GM18868 (cell line): ENCODE measurements around the gene C2orf80.
"Not testable (repeated sequence)": the region's sequence is repeated elsewhere in the genome, so short reads cannot be mapped to it uniquely, and the experiment has no call there.

ENCODE experiments used
- ATAC-seq: cut with Tn5 transposase; IDR thresholded peaks from one replicate; pipeline ENCODE4 v1.9.1; 2021; ENCODE audit warnings: mild to moderate bottlenecking, moderate library complexity; ENCODE audit not compliant: unreplicated experiment

Gene C2orf80

GRCh38 chr2:208179028-208179609 is 10.7 kb downstream of the C2orf80 start:
- no peak for ATAC-seq

- no peak for ATAC-seq
Observed at GRCh38 chr2:208175840-208176153, 14.0 kb downstream of the C2orf80 start.

GRCh38 chr2:208175069-208175839 is 14.6 kb downstream of the C2orf80 start:
- ATAC-seq, result peak; percentile 100

- ATAC-seq, result no peak
Observed at GRCh38 chr2:208174144-208174543, 15.7 kb downstream of the C2orf80 start.

GRCh38 chr2:208172125-208172524 is 17.7 kb downstream of the C2orf80 start:
- ATAC-seq, result no peak

GRCh38 chr2:208164951-208165755 is 24.7 kb downstream of the C2orf80 start:
- ATAC-seq, result no peak

- ATAC-seq, result no peak
Observed at GRCh38 chr2:208163489-208163888, 26.3 kb downstream of the C2orf80 start, which contains the start of gene CRYGA. TSS of gene CRYGA (minus strand) at chr2:208163589. CDS start at chr2:208163556, 33 bp downstream.

GRCh38 chr2:208156439-208156838 is 33.4 kb downstream of the C2orf80 start:
- no peak for ATAC-seq

GRCh38 chr2:208153156-208153555 is 36.7 kb downstream of the C2orf80 start:
- no peak for ATAC-seq

GRCh38 chr2:208150956-208151355 is 38.9 kb downstream of the C2orf80 start:
- no peak for ATAC-seq

- no peak for ATAC-seq
Observed at GRCh38 chr2:208150094-208150493, 39.7 kb downstream of the C2orf80 start.

GRCh38 chr2:208148803-208149202 is 41.0 kb downstream of the C2orf80 start:
- no peak for ATAC-seq

- no peak for ATAC-seq
Observed at GRCh38 chr2:208147759-208148158, 42.1 kb downstream of the C2orf80 start.

GRCh38 chr2:208147008-208147407 is 42.8 kb downstream of the C2orf80 start:
- ATAC-seq, result no peak

- ATAC-seq, result no peak
Observed at GRCh38 chr2:208146006-208146405, 43.8 kb downstream of the C2orf80 start, which contains the start of gene CRYGB. TSS of gene CRYGB (minus strand) at chr2:208146158. CDS start at chr2:208146120, 38 bp downstream.

GRCh38 chr2:208142925-208143799 is 46.7 kb downstream of the C2orf80 start:
- no peak for ATAC-seq

GRCh38 chr2:208142240-208142924 is 47.4 kb downstream of the C2orf80 start:
- ATAC-seq, result no peak

- no peak for ATAC-seq
Observed at GRCh38 chr2:208139447-208139846, 50.4 kb downstream of the C2orf80 start.

- ATAC-seq, result not testable (repeated sequence)
Observed at GRCh38 chr2:208138334-208138733, 51.5 kb downstream of the C2orf80 start.

- ATAC-seq, result no peak
Observed at GRCh38 chr2:208136716-208137094, 53.1 kb downstream of the C2orf80 start.
